Fibroblast of lung (primary cell): ENCODE data around the gene CCDC150. TPM values are rescaled to one million over a fixed set of nuclear protein-coding genes. Genes with fewer than 3 reads are reported as not detected.

ENCODE experiments used
- DNase-seq, 2 donors: peaks; one replicate each; pipeline versions ENCODE4 v3.0.0 to v3.0.0-alpha.2; 2010; ENCODE audit warnings: low read depth in 2 of 2
- H2AFZ ChIP-seq: 2 replicates; pipeline ENCODE4 v1.5.1; 2012; ENCODE audit warnings: low read length, control low read depth, inconsistent platforms
- H3K27ac ChIP-seq: 2 replicates; pipeline ENCODE4 v1.5.1; 2011; ENCODE audit warnings: low read length, control low read depth; ENCODE audit not compliant: insufficient read depth
- H3K27me3 ChIP-seq: 2 replicates; pipeline ENCODE4 v1.5.1; 2011; ENCODE audit warnings: mild to moderate bottlenecking, low read length; ENCODE audit not compliant: control insufficient read depth, insufficient read depth
- H3K36me3 ChIP-seq: 2 replicates; pipeline ENCODE4 v1.5.1; 2011; ENCODE audit warnings: low read length; ENCODE audit not compliant: control insufficient read depth, insufficient read depth
- H3K4me1 ChIP-seq: 2 replicates; pipeline ENCODE4 v1.5.1; 2011; ENCODE audit warnings: low read length; ENCODE audit not compliant: control insufficient read depth, insufficient read depth; ENCODE audit errors: extremely low read depth
- H3K4me2 ChIP-seq: 2 replicates; pipeline ENCODE4 v1.5.1; 2011; ENCODE audit warnings: low read length, control low read depth; ENCODE audit not compliant: insufficient read depth; ENCODE audit errors: extremely low read depth
- H3K4me3 ChIP-seq, 4 experiments: fragments of 200-600 bp in 1 of 4; sonication (generic) in 1 of 4; replicated peaks in 1 of 4; 2 replicates each; pipeline ENCODE4 v1.5.1; 2011 to 2016; ENCODE audit warnings: low read length in 4 of 4, low read depth in 3 of 4, mild to moderate bottlenecking in 3 of 4, control low read depth in 2 of 4, inconsistent platforms in 1 of 4, mixed read lengths in 1 of 4; ENCODE audit not compliant: insufficient read depth in 1 of 4; ENCODE audit errors: control extremely low read depth in 1 of 4
- H3K79me2 ChIP-seq: 2 replicates; pipeline ENCODE4 v1.5.1; 2012; ENCODE audit warnings: mild to moderate bottlenecking, low read length, inconsistent platforms; ENCODE audit not compliant: control insufficient read depth, insufficient read depth
- H3K9ac ChIP-seq: 2 replicates; pipeline ENCODE4 v1.5.1; 2011; ENCODE audit warnings: mild to moderate bottlenecking, low read length, control low read depth; ENCODE audit not compliant: insufficient read depth
- H3K9me3 ChIP-seq: 2 replicates; pipeline ENCODE4 v1.5.1; 2012; ENCODE audit warnings: low read depth, low read length; ENCODE audit not compliant: control insufficient read depth, insufficient read depth
- H4K20me1 ChIP-seq: 2 replicates; pipeline ENCODE4 v1.5.1; 2011; ENCODE audit warnings: low read length; ENCODE audit not compliant: control insufficient read depth, insufficient read depth; ENCODE audit errors: extremely low read depth
- EZH2 ChIP-seq: IDR thresholded peaks from 2 replicates; pipeline ENCODE4 v1.5.1; 2012; ENCODE audit warnings: low read length, control low read depth, mild to moderate bottlenecking; ENCODE audit errors: missing control alignments
- polyA plus RNA-seq, 2 donors: library from polyadenylated mRNA; depleted of rRNA in 1 of 2; stranded (reverse) in 1 of 2; unstranded in 1 of 2; fragments of >200 nt; gene quantifications; 2 replicates each; pipeline ENCODE4 v1.2.1, GENCODE V29; 2011 to 2012; ENCODE audit warnings: missing spikeins in 1 of 2
- total RNA-seq: library from RNA; depleted of rRNA; stranded (reverse); fragments of >200 nt; gene quantifications from 2 replicates; pipeline ENCODE4 v1.2.1, GENCODE V29; 2014
- TF ChIP-seq, protein P1 (sequence below), 2 donors: IDR thresholded peaks in 1 of 2; conservative IDR thresholded peaks in 1 of 2; 1 replicate in 1 of 2; 2 replicates in 1 of 2; pipeline ENCODE4 v1.5.1; 2011 to 2012; ENCODE audit warnings: low read length in 2 of 2, control low read depth in 1 of 2, inconsistent platforms in 1 of 2, low read depth in 1 of 2, mild to moderate bottlenecking in 1 of 2

CCDC150 gene
- total and polyA plus RNA-seq, 2 donors (not counting 1 experiment from before 2014, with no cell fraction given) = 1.5 to 5.1 TPM

DNA sequence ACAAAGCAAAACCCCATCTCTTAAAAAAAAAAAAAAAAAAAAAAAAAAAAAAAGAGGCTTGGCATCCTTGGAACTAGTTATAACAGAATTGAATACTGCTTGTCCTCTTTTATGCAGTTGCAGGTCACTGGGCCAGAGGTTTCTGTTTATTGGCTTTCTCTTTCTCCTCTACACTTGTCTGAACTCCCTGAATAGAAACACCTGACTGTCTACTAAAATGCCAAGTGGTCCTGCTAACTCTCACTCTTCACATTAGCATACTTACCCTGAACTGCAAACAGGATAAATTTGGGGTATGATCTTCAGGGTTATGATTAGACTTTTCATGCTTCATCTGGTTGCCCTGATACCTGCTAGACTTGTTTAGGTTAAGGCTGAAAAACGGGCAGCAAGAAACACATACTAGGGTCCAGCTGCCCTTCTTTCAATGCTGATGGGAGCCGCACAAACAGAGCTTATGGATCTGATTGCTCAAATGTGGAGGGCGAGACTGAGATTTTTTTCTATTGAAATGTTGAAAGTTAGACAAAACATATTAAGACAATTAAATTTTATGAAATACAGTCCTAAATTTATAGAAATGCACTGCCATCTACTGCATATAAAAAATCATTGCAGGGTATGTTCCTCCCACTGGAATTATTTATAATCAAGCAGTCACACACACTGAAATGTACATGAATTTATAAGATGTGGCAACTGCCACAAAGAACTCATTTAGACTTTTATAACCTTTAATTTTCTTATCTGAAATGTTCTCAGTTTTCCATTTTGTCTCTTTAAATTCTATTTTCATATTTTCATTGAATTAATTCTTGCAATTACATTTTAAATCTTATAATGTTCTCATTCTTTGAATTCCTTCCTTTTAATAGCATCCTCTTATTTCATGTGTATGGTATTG, 119.2 kb downstream of the CCDC150 start:
- no peak overlapping the region for H3K4me3 ChIP-seq
- peak; percentile 27 to 59 for DNase-seq
- no peaks in the 10 kb centered on the region for H3K36me3 ChIP-seq
- no peaks in the 10 kb centered on the region for H3K27me3 ChIP-seq
- H3K9ac ChIP-seq = no peak overlapping the region
- no peaks in the 10 kb centered on the region for H3K9me3 ChIP-seq
- no peak overlapping the region for H3K27ac ChIP-seq
- H2AFZ ChIP-seq = no peak overlapping the region
- no peak overlapping the region for H3K4me2 ChIP-seq
- H4K20me1 ChIP-seq = no peaks in the 10 kb centered on the region
- TF ChIP-seq EZH2 = no peak
- TF ChIP-seq, protein P1, sequence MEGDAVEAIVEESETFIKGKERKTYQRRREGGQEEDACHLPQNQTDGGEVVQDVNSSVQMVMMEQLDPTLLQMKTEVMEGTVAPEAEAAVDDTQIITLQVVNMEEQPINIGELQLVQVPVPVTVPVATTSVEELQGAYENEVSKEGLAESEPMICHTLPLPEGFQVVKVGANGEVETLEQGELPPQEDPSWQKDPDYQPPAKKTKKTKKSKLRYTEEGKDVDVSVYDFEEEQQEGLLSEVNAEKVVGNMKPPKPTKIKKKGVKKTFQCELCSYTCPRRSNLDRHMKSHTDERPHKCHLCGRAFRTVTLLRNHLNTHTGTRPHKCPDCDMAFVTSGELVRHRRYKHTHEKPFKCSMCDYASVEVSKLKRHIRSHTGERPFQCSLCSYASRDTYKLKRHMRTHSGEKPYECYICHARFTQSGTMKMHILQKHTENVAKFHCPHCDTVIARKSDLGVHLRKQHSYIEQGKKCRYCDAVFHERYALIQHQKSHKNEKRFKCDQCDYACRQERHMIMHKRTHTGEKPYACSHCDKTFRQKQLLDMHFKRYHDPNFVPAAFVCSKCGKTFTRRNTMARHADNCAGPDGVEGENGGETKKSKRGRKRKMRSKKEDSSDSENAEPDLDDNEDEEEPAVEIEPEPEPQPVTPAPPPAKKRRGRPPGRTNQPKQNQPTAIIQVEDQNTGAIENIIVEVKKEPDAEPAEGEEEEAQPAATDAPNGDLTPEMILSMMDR (conservative IDR thresholded peaks at IDR 0.05 in 1 of 2, IDR thresholded peaks at IDR 0.05 in 1 of 2; ENCODE audit: low read depth in 1 of 2, low read length in 2 of 2) = peak in 1 of 2 donors; percentile 36
- H3K79me2 ChIP-seq = no peaks in the 10 kb centered on the region
- H3K4me1 ChIP-seq = no peaks in the 10 kb centered on the region

DNA sequence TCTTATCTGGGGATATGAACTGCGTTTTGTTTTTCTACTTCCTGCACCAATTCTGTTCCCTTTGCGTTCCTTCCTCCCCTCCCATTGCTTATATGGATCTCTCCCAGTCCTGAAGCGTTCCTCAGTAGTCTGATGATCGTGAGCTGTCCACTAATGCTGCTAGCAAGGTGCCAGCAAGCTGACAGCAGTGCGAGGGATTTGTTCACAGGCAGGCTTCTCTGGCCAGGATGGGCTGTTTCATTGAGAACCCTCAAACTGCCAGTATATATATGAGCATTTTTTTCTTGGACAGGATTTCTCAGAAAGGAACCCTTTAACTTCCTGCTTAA, 119.8 kb downstream of the CCDC150 start:
- H3K9ac ChIP-seq = no peak overlapping the region
- no peaks in the 10 kb centered on the region for H3K79me2 ChIP-seq
- no peaks in the 10 kb centered on the region for H4K20me1 ChIP-seq
- no peaks in the 10 kb centered on the region for H3K9me3 ChIP-seq
- H3K4me3 ChIP-seq = no peak overlapping the region
- peak in 1 of 2 donors; percentile 8 for DNase-seq
- no peak overlapping the region for H2AFZ ChIP-seq
- no peak for TF ChIP-seq EZH2
- TF ChIP-seq, protein P1 (conservative IDR thresholded peaks at IDR 0.05 in 1 of 2, IDR thresholded peaks at IDR 0.05 in 1 of 2; ENCODE audit: low read depth in 1 of 2, low read length in 2 of 2) = no peak
- no peak overlapping the region for H3K4me2 ChIP-seq
- no peak overlapping the region for H3K27ac ChIP-seq
- H3K4me1 ChIP-seq = no peaks in the 10 kb centered on the region
- no peaks in the 10 kb centered on the region for H3K27me3 ChIP-seq
- no peaks in the 10 kb centered on the region for H3K36me3 ChIP-seq

DNA sequence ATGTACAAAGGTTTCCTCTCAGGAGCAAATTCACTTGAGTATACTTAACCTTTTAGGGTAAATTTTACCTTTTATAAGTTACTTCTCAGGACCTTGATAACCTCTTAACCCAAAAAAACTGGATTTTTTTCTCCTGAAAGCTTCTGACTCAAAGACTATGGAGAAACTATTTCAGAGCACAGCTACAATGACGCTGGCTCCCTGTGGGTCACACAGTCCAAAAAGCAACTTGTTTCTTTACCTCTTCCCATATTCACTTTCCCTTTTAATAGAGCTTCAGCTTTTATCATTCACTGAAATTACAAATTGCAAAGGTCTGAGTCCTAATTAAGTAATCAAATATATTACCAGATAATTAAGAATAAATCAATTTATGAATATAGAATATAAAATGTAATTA, 127.6 kb downstream of the CCDC150 start:
- Histone ChIP-seq H3K79me2 (no peaks in the 10 kb centered on the region), H3K9ac (no peak overlapping the region), H3K36me3 (peaks cover 1% of the 10 kb centered on the region), H3K4me2 (no peak overlapping the region), H3K4me1 (no peaks in the 10 kb centered on the region), H3K9me3 (no peaks in the 10 kb centered on the region), H3K27me3 (no peaks in the 10 kb centered on the region), H4K20me1 (no peaks in the 10 kb centered on the region), H3K27ac (no peak overlapping the region), H2AFZ (no peak overlapping the region), H3K4me3 (no peak overlapping the region)
- TF ChIP-seq, protein P1 (conservative IDR thresholded peaks at IDR 0.05 in 1 of 2, IDR thresholded peaks at IDR 0.05 in 1 of 2; ENCODE audit: low read depth in 1 of 2, low read length in 2 of 2) = no peak
- TF ChIP-seq EZH2 = no peak
- DNase-seq = no peak

Other genes starting within 250 kb of the CCDC150 start
- 0.51 and 1.5 TPM in 2 replicates for gene HECW2, start 46.2 kb upstream of the CCDC150 start, total RNA-seq
- gene HECW2, start 46.2 kb upstream of the CCDC150 start, polyA plus RNA-seq = 0.99 and 2.5 TPM in 2 replicates
- gene GTF3C3, start 160.0 kb downstream of the CCDC150 start, total RNA-seq = 53.9 and 54.8 TPM in 2 replicates
- 20.9 and 21.2 TPM in 2 replicates for gene GTF3C3, start 160.0 kb downstream of the CCDC150 start, polyA plus RNA-seq
- 0.17 and 0.26 TPM in 2 replicates for gene C2orf66, start 169.6 kb downstream of the CCDC150 start, total RNA-seq
- 0.10 TPM in 1 of 2 replicates, not detected in the other for gene C2orf66, start 169.6 kb downstream of the CCDC150 start, polyA plus RNA-seq